ENCODE results near the gene TESPA1. TPM values are rescaled to one million over a fixed set of nuclear protein-coding genes. Genes with fewer than 3 reads are reported as not detected.
"Not testable (repeated sequence)": the region's sequence is repeated elsewhere in the genome, so short reads cannot be mapped to it uniquely, and the experiment has no call there.

The TESPA1 gene
- total and polyA plus RNA-seq, 2 donors: 24.0 to 66.9 TPM

DNA sequence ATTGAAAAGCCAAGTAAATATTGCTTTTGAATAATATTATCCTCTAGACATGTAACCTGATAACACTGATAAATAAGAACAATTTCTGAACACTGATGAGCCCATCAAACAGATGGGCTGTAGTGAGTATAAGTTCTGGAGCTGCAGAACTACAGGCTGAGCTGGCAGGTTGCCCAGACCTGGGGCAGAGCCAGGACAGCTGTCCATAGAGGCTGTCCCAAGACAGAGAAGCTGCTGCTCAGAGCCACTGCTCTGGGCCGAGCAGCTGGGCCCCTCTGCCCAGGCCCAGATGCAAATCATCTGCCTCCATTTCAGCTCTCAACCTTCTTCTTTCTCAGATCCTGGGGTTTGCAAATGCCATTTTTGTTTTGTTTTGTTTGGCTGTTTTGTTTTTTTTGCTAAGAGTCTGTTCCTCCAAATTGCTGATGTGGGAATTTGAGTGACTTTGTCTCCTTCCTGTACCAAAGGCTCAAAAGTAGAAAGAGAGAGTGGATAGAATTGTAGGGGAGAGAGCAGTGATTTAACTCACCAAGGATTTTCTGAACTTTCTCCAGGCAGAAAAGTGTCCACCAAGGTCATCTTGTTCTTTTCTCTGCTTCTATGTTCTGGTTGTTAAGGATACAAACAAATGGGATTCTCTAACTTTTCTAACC lies 4.0 kb upstream of the TESPA1 start:
- H3K36me3 ChIP-seq (ENCODE audit: control insufficient read depth in 2 of 2, insufficient read depth in 2 of 2, low read length in 1 of 2): no peaks in the 10 kb centered on the region
- peaks cover 31 to 40% of the 10 kb centered on the region in 2 donors for H3K4me1 ChIP-seq (ENCODE audit: control insufficient read depth in 2 of 2, insufficient read depth in 2 of 2, low read length in 2 of 2)
- 74% methylated on average over 1 of the region's 1 CpG for WGBS
- no peak for DNase-seq (ENCODE audit: low read depth in 6 of 9, low spot score in 9 of 9)
- no peaks in the 10 kb centered on the region for H3K27me3 ChIP-seq (ENCODE audit: control insufficient read depth in 2 of 2, insufficient read depth in 1 of 2, low read length in 1 of 2)
- no peaks in the 10 kb centered on the region for H3K9me3 ChIP-seq (ENCODE audit: control insufficient read depth in 2 of 2, insufficient read depth in 1 of 2, low read length in 1 of 2)
- no peak overlapping the region for H3K4me3 ChIP-seq (ENCODE audit: low read length in 2 of 2)
- H3K27ac ChIP-seq (ENCODE audit: low read depth in 1 of 2, low read length in 1 of 2): peak overlapping the region; percentile 21 to 46

GRCh38 chr12:54987611-54988231 lies 3.2 kb upstream of the TESPA1 start:
- Histone ChIP-seq H3K27me3 (ENCODE audit: control insufficient read depth in 2 of 2, insufficient read depth in 1 of 2, low read length in 1 of 2) (no peaks in the 10 kb centered on the region), H3K27ac (ENCODE audit: low read depth in 1 of 2, low read length in 1 of 2) (no peak overlapping the region), H3K9me3 (ENCODE audit: control insufficient read depth in 2 of 2, insufficient read depth in 1 of 2, low read length in 1 of 2) (no peaks in the 10 kb centered on the region), H3K36me3 (ENCODE audit: control insufficient read depth in 2 of 2, insufficient read depth in 2 of 2, low read length in 1 of 2) (no peaks in the 10 kb centered on the region), H3K4me1 (ENCODE audit: control insufficient read depth in 2 of 2, insufficient read depth in 2 of 2, low read length in 2 of 2) (peaks cover 37 to 42% of the 10 kb centered on the region in 2 donors), H3K4me3 (ENCODE audit: low read length in 2 of 2) (no peak overlapping the region)
- no peak for DNase-seq (ENCODE audit: low read depth in 6 of 9, low spot score in 9 of 9)
- WGBS: 45% methylated on average over 4 of the region's 4 CpGs

GRCh38 chr12:54986773-54987172 lies 2.2 kb upstream of the TESPA1 start:
- H3K9me3 ChIP-seq (ENCODE audit: control insufficient read depth in 2 of 2, insufficient read depth in 1 of 2, low read length in 1 of 2); H3K36me3 ChIP-seq (ENCODE audit: control insufficient read depth in 2 of 2, insufficient read depth in 2 of 2, low read length in 1 of 2); H3K27ac ChIP-seq (ENCODE audit: low read depth in 1 of 2, low read length in 1 of 2); H3K27me3 ChIP-seq (ENCODE audit: control insufficient read depth in 2 of 2, insufficient read depth in 1 of 2, low read length in 1 of 2); H3K4me3 ChIP-seq (ENCODE audit: low read length in 2 of 2); DNase-seq (ENCODE audit: low read depth in 6 of 9, low spot score in 9 of 9): not testable (repeated sequence)
- peaks cover 39 to 40% of the 10 kb centered on the region in 2 donors for H3K4me1 ChIP-seq (ENCODE audit: control insufficient read depth in 2 of 2, insufficient read depth in 2 of 2, low read length in 2 of 2)
- 97% methylated on average over 3 of the region's 3 CpGs for WGBS

DNA sequence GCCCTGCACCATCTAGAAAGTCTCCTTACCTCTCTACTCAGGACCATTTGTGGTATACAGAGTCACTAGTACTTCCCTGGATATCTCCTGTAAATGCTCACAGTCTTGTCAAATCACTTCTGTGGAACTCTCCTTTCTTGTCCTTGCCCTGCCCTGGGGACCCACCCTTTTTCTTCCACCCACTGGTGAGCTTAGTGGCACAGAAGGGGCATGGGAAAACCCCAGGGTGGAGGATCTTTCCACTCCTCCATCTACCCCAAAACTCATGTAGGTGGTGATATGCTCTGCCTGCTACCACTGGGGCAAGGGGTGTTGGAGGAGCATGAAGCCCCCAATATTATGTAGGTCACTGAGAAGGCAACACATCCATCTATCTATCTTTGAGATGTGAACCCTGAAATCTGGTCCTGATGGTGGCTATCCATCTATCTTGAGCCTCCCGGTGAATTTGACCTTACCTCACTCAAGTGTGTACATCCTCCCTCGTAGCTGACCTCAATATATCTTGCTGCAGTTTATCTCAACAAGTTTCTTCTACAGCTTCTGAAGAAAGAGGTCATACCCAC lies 943 bp downstream of the TESPA1 start:
- DNase-seq (ENCODE audit: low read depth in 6 of 9, low spot score in 9 of 9): peak in 1 of 9 donors; percentile 40
- H3K4me1 ChIP-seq (ENCODE audit: control insufficient read depth in 2 of 2, insufficient read depth in 2 of 2, low read length in 2 of 2): peaks cover 34 to 39% of the 10 kb centered on the region in 2 donors
- peak overlapping the region; percentile 86 to 98 for H3K27ac ChIP-seq (ENCODE audit: low read depth in 1 of 2, low read length in 1 of 2)
- peaks cover 3 to 13% of the 10 kb centered on the region in 2 donors for H3K36me3 ChIP-seq (ENCODE audit: control insufficient read depth in 2 of 2, insufficient read depth in 2 of 2, low read length in 1 of 2)
- H3K4me3 ChIP-seq (ENCODE audit: low read length in 2 of 2): peak overlapping the region; percentile 65
- 30% methylated on average over 2 of the region's 2 CpGs for WGBS
- no peaks in the 10 kb centered on the region for H3K9me3 ChIP-seq (ENCODE audit: control insufficient read depth in 2 of 2, insufficient read depth in 1 of 2, low read length in 1 of 2)
- no peaks in the 10 kb centered on the region for H3K27me3 ChIP-seq (ENCODE audit: control insufficient read depth in 2 of 2, insufficient read depth in 1 of 2, low read length in 1 of 2)

DNA sequence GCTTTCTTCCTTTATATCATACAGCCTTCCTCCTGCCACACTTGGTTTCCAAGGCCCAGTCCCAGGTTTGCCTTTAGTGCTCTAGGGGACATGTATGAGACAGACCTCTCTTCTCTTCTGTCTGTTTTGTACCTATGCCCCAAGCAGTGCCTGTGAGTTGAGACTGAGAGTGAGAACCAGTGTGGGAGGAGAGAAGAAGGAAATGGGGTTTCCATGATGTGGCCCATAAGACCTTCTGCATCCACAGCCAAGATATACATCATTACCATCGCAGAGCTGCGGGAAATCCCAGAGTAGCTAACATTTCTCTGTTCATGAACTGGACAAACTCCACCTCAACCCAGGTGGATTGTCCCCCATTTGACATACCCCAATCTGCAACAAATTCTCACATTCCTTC lies 2.8 kb downstream of the TESPA1 start:
- 83% methylated on average over 2 of the region's 2 CpGs for WGBS
- Histone ChIP-seq H3K27ac (ENCODE audit: low read depth in 1 of 2, low read length in 1 of 2) (peak overlapping the region; percentile 48 to 98), H3K9me3 (ENCODE audit: control insufficient read depth in 2 of 2, insufficient read depth in 1 of 2, low read length in 1 of 2) (no peaks in the 10 kb centered on the region), H3K27me3 (ENCODE audit: control insufficient read depth in 2 of 2, insufficient read depth in 1 of 2, low read length in 1 of 2) (no peaks in the 10 kb centered on the region), H3K4me1 (ENCODE audit: control insufficient read depth in 2 of 2, insufficient read depth in 2 of 2, low read length in 2 of 2) (peaks cover 34 to 35% of the 10 kb centered on the region in 2 donors), H3K4me3 (ENCODE audit: low read length in 2 of 2) (peak overlapping the region; percentile 17 to 65), H3K36me3 (ENCODE audit: control insufficient read depth in 2 of 2, insufficient read depth in 2 of 2, low read length in 1 of 2) (peaks cover 3 to 17% of the 10 kb centered on the region in 2 donors)
- peak in 1 of 9 donors; percentile 50 for DNase-seq (ENCODE audit: low read depth in 6 of 9, low spot score in 9 of 9)

DNA sequence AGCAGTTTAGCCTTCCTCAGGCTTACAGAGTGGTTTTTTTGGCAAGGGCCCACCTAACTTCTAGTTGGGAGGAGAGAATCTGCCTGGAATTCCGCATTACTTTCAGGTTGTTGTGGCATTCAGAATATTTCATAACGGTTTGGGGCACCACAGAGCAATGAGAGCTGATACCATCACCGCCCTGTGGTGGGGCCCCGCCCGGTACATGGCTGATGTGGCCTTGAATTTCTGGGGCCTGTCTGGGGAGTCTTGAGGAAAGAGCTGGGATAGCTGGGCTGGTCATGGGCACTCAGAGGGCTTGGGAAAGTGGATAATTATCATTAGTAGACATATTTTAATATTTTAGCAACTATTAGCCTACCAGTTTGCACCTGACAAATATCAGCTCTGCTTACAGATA lies 4.2 kb downstream of the TESPA1 start:
- peaks cover 37 to 40% of the 10 kb centered on the region in 2 donors for H3K4me1 ChIP-seq (ENCODE audit: control insufficient read depth in 2 of 2, insufficient read depth in 2 of 2, low read length in 2 of 2)
- no peaks in the 10 kb centered on the region for H3K9me3 ChIP-seq (ENCODE audit: control insufficient read depth in 2 of 2, insufficient read depth in 1 of 2, low read length in 1 of 2)
- H3K27me3 ChIP-seq (ENCODE audit: control insufficient read depth in 2 of 2, insufficient read depth in 1 of 2, low read length in 1 of 2): no peaks in the 10 kb centered on the region
- H3K36me3 ChIP-seq (ENCODE audit: control insufficient read depth in 2 of 2, insufficient read depth in 2 of 2, low read length in 1 of 2): peaks cover 3 to 22% of the 10 kb centered on the region in 2 donors
- WGBS: 57% methylated on average over 5 of the region's 5 CpGs
- DNase-seq (ENCODE audit: low read depth in 6 of 9, low spot score in 9 of 9): peak in 1 of 9 donors; percentile 50
- H3K4me3 ChIP-seq (ENCODE audit: low read length in 2 of 2): peak overlapping the region; percentile 8 to 40
- peak overlapping the region; percentile 61 to 85 for H3K27ac ChIP-seq (ENCODE audit: low read depth in 1 of 2, low read length in 1 of 2)

DNA sequence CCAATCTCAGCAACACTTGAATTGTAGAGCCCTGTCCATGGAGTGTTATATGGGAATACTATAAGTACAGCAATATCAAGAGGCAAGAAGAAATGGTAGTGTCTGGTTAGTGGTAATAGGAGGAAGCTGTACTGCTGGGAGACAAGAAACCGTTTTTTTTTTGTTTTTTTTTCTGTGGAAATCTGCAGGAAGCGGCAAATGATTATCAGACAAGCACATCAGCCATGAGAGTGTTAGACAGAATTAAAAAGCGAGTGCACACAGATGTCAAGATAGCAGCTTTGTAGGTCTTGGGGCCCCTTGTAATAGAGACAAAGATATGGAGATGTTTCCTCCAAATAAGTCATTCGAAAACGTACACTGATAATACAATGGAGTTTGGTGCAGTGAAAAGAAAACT lies 6.7 kb downstream of the TESPA1 start:
- peak in 3 of 9 donors; percentile 48 to 78 (median 53) for DNase-seq (ENCODE audit: low read depth in 6 of 9, low spot score in 9 of 9)
- Histone ChIP-seq H3K9me3 (ENCODE audit: control insufficient read depth in 2 of 2, insufficient read depth in 1 of 2, low read length in 1 of 2) (no peaks in the 10 kb centered on the region), H3K27me3 (ENCODE audit: control insufficient read depth in 2 of 2, insufficient read depth in 1 of 2, low read length in 1 of 2) (no peaks in the 10 kb centered on the region), H3K27ac (ENCODE audit: low read depth in 1 of 2, low read length in 1 of 2) (peak overlapping the region; percentile 72 to 85), H3K4me1 (ENCODE audit: control insufficient read depth in 2 of 2, insufficient read depth in 2 of 2, low read length in 2 of 2) (peaks cover 28 to 32% of the 10 kb centered on the region in 2 donors), H3K4me3 (ENCODE audit: low read length in 2 of 2) (peak overlapping the region; percentile 35 to 37), H3K36me3 (ENCODE audit: control insufficient read depth in 2 of 2, insufficient read depth in 2 of 2, low read length in 1 of 2) (peaks cover 17 to 40% of the 10 kb centered on the region in 2 donors)
- WGBS: 6% methylated on average over 5 of the region's 5 CpGs

- Histone ChIP-seq H3K27ac (ENCODE audit: low read depth in 1 of 2, low read length in 1 of 2) (peak overlapping the region in 1 of 2 donors; percentile 85), H3K4me3 (ENCODE audit: low read length in 2 of 2) (peak overlapping the region in 1 of 2 donors; percentile 35), H3K4me1 (ENCODE audit: control insufficient read depth in 2 of 2, insufficient read depth in 2 of 2, low read length in 2 of 2) (peaks cover 24 to 32% of the 10 kb centered on the region in 2 donors), H3K27me3 (ENCODE audit: control insufficient read depth in 2 of 2, insufficient read depth in 1 of 2, low read length in 1 of 2) (no peaks in the 10 kb centered on the region), H3K36me3 (ENCODE audit: control insufficient read depth in 2 of 2, insufficient read depth in 2 of 2, low read length in 1 of 2) (peaks cover 18 to 47% of the 10 kb centered on the region in 2 donors), H3K9me3 (ENCODE audit: control insufficient read depth in 2 of 2, insufficient read depth in 1 of 2, low read length in 1 of 2) (no peaks in the 10 kb centered on the region)
- WGBS: 49% methylated on average over 3 of the region's 3 CpGs
- no peak for DNase-seq (ENCODE audit: low read depth in 6 of 9, low spot score in 9 of 9)
Measured at GRCh38 chr12:54977155-54977554, 7.4 kb downstream of the TESPA1 start.

DNA sequence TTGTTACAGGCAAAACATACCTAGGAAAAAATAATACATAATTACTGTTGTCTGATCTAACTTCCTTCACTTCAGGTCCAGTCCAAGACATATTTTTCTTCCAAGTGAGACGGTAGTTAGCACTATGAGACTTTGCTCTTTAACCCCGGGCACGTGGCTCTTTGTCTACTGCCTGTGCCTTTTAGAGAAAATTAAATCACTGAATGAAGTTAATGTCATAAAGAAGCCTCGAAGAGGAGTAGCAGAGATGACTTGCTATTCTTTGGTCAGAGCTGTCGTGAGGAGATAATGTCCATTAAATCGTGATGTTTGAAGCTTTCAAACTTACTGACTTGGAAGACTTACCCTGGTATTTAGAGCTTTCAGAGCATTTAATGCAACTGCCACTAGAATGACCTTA lies 8.7 kb downstream of the TESPA1 start:
- Histone ChIP-seq H3K36me3 (ENCODE audit: control insufficient read depth in 2 of 2, insufficient read depth in 2 of 2, low read length in 1 of 2) (peaks cover 16 to 49% of the 10 kb centered on the region in 2 donors), H3K4me1 (ENCODE audit: control insufficient read depth in 2 of 2, insufficient read depth in 2 of 2, low read length in 2 of 2) (peaks cover 16 to 24% of the 10 kb centered on the region in 2 donors), H3K4me3 (ENCODE audit: low read length in 2 of 2) (no peak overlapping the region), H3K27me3 (ENCODE audit: control insufficient read depth in 2 of 2, insufficient read depth in 1 of 2, low read length in 1 of 2) (no peaks in the 10 kb centered on the region), H3K27ac (ENCODE audit: low read depth in 1 of 2, low read length in 1 of 2) (no peak overlapping the region), H3K9me3 (ENCODE audit: control insufficient read depth in 2 of 2, insufficient read depth in 1 of 2, low read length in 1 of 2) (no peaks in the 10 kb centered on the region)
- 83% methylated on average over 6 of the region's 6 CpGs for WGBS
- no peak for DNase-seq (ENCODE audit: low read depth in 6 of 9, low spot score in 9 of 9)
